DMS53 (cell line): Measurements from ENCODE around the gene CA7.
"Not testable (repeated sequence)": the region's sequence is repeated elsewhere in the genome, so short reads cannot be mapped to it uniquely, and the experiment has no call there.

Experiments
- DNase-seq: peaks from one replicate; lab custom pipeline; 2025; lab: John Stamatoyannopoulos, UW

Gene CA7

GRCh38 chr16:66873685-66874055, 29.5 kb downstream of the CA7 start:
- DNase-seq, result no peak

GRCh38 chr16:66874079-66874775, 30.0 kb downstream of the CA7 start:
- DNase-seq, result no peak

- DNase-seq, result no peak
Measured at GRCh38 chr16:66878067-66878466, 33.9 kb downstream of the CA7 start.

GRCh38 chr16:66880288-66881013, 36.2 kb downstream of the CA7 start, which contains the start of gene PDP2:
TSS of gene PDP2 (plus strand) at chr16:66880515. CDS start at chr16:66884285, 3,770 bp downstream.
- peak; percentile 96 for DNase-seq

GRCh38 chr16:66881014-66881417, 36.8 kb downstream of the CA7 start:
- peak; percentile 41 for DNase-seq

- DNase-seq, result no peak
Measured at GRCh38 chr16:66881560-66881959, 37.3 kb downstream of the CA7 start.

GRCh38 chr16:66881964-66882508, 37.8 kb downstream of the CA7 start:
- no peak for DNase-seq

GRCh38 chr16:66882702-66883101, 38.5 kb downstream of the CA7 start:
- DNase-seq, result no peak

- DNase-seq, result no peak
Measured at GRCh38 chr16:66885491-66885890, 41.3 kb downstream of the CA7 start.

- no peak for DNase-seq
Measured at GRCh38 chr16:66886321-66886720, 42.1 kb downstream of the CA7 start.

- DNase-seq, result no peak
Measured at GRCh38 chr16:66886914-66887313, 42.7 kb downstream of the CA7 start.

- DNase-seq, result no peak
Measured at GRCh38 chr16:66888647-66889615, 44.7 kb downstream of the CA7 start.

GRCh38 chr16:66889622-66890021, 45.4 kb downstream of the CA7 start:
- no peak for DNase-seq

GRCh38 chr16:66890799-66891198, 46.6 kb downstream of the CA7 start:
- DNase-seq, result no peak

GRCh38 chr16:66891360-66891759, 47.1 kb downstream of the CA7 start:
- DNase-seq, result no peak

- no peak for DNase-seq
Measured at GRCh38 chr16:66891797-66892196, 47.6 kb downstream of the CA7 start.

GRCh38 chr16:66894055-66894454, 49.8 kb downstream of the CA7 start:
- no peak for DNase-seq

GRCh38 chr16:66894948-66895688, 50.9 kb downstream of the CA7 start:
- peak; percentile 81 for DNase-seq

GRCh38 chr16:66895689-66895979, 51.4 kb downstream of the CA7 start:
- no peak for DNase-seq

- DNase-seq, result no peak
Measured at GRCh38 chr16:66895999-66896398, 51.8 kb downstream of the CA7 start.

- not testable (repeated sequence) for DNase-seq
Measured at GRCh38 chr16:66896682-66897081, 52.5 kb downstream of the CA7 start.

- peak; percentile 38 for DNase-seq
Measured at GRCh38 chr16:66898207-66898606, 54.0 kb downstream of the CA7 start.
